ENCODE data around the gene WDR64.

GRCh38 chr1:241827264-241827663 is 175.2 kb downstream of the WDR64 start:
- TF ChIP-seq USF2 (IDR thresholded peaks at IDR 0.05) (no peak), CEBPB (IDR thresholded peaks at IDR 0.05) (no peak), CTCF (IDR thresholded peaks at IDR 0.05) (no peak), HES2 (IDR thresholded peaks at IDR 0.05) (no peak), MYC (IDR thresholded peaks at IDR 0.05; ENCODE audit: borderline replicate concordance, low read length) (no peak), HDAC2 (IDR thresholded peaks at IDR 0.05) (no peak), POLR2A (IDR thresholded peaks at IDR 0.05; ENCODE audit: low read length) (no peak), NPAS2 (CRISPR knock-in tag; IDR thresholded peaks at IDR 0.05; ENCODE audit: borderline replicate concordance) (no peak), FOSL2 (IDR thresholded peaks at IDR 0.05) (no peak), FOSL2 (CRISPR knock-in tag; IDR thresholded peaks at IDR 0.05) (no peak), REST (IDR thresholded peaks at IDR 0.05) (no peak), MAX (IDR thresholded peaks at IDR 0.05) (no peak), KDM1A (IDR thresholded peaks at IDR 0.05; ENCODE audit: low read depth) (no peak), RNF2 (IDR thresholded peaks at IDR 0.05; ENCODE audit: borderline replicate concordance, low read depth) (no peak), RCOR1 (IDR thresholded peaks at IDR 0.05; ENCODE audit: low read depth, low read length) (no peak)

Measured in A549 (cell line).